Measurements from ENCODE around the gene MARCHF6.
"Not testable (repeated sequence)": the region's sequence is repeated elsewhere in the genome, so short reads cannot be mapped to it uniquely, and the experiment has no call there.

Gene MARCHF6

DNA sequence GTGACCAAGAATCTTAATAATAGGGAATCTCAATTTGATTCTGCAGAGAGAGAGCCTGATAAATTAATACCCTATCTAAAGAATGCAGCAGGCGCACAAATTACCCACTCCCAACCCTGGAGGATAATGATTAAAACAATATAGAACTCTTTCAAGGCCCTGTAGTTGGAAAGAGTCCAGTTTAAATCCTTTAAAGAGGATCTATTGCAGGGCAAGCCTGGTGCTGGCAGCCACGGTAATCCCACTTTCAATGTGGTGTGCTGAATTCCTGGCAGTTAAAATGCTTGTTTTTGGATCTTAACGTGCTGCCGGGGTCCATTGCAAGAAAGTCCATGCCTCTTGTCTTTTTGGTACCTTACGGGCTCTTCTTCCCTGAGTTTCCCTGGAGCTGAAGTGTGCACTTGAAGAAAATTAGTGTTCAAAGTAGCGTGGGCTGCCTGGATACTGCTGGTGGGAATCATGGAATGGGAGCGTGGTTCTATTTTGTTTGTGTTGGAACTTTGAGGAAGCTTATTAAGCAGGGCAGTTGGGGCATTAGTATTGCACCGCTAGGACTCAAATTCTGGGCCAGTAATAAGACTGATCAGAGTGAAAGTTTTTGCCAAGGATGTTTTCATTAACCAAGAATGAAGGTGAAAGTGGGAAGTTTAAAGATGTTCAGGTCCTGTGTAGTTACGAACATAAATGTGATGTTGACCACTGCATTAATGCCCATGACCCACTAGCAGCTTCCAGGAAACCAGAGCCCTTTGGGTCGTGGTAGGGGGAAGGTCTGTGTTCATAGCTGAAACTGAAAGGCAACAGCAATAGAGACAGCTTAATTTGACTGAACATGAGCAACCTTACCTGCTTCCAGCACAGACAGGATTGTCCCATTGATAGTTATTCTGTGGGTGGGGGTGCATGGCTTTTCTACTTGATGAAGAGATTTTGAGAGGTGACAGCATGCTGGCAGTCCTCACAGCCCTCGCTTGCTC, 20.8 kb downstream of the MARCHF6 start:
- DNase-seq (ENCODE audit: low read depth in 2 of 2, low spot score in 1 of 2): no peak

DNA sequence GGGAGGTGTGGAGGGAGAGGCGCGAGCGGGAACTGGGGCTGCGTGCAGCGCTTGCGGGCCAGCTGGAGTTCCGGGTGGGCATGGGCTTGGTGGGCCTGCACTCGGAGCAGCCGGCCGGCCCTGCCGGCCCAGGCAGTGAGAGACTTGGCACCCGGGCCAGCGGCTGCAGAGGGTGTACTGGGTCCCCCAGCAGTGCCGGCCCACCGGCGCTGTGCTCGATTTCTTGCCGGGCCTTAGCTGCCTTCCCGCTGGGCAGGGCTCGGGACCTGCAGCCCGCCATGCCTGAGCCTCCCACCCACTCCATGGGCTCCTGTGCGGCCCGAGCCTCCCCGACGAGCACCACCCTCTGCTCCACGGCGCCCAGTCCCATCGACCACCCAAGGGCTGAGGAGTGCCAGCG, 21.7 kb downstream of the MARCHF6 start:
- DNase-seq (ENCODE audit: low read depth in 2 of 2, low spot score in 1 of 2): not testable (repeated sequence)

DNA sequence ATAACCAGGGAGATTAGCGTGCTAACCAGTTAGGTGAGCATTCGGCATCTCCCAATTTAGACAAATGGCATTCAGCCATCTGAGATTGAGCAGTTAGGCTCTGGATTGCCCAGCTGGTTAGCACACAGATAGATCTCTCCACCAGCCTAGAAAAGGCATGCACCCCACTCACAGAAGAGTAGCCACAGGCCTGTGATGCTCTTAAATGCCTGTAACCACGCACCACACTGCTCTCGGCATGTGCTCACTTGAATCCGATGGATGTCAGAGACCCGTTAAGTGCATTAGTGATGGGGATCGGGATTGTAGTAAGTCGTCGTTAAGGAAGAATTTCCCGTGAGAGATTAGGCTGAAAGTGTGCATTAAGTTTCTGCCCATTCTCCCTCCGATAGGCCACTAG, 23.0 kb downstream of the MARCHF6 start:
- DNase-seq (ENCODE audit: low read depth in 2 of 2, low spot score in 1 of 2): no peak

DNA sequence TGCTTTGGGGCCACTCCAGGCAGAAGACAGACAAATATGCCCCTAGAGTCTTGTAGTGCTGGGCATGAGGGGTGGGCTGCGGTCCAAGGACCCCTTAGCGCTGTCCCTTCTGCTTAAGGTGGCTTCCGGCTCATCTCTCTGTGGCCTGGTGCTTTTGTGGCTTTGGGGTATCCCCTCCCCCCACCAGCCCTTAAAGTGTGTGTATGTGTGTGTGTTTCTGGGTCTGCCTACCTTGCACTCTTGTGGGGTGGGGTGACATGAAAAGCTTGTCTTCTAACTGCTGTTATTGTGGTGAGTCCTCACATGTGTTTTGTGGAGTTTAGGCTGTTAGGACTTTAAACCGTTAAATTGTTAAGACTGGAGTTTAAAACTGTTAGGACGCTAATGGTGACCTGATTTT, 23.6 kb downstream of the MARCHF6 start:
- no peak for DNase-seq (ENCODE audit: low read depth in 2 of 2, low spot score in 1 of 2)

DNA sequence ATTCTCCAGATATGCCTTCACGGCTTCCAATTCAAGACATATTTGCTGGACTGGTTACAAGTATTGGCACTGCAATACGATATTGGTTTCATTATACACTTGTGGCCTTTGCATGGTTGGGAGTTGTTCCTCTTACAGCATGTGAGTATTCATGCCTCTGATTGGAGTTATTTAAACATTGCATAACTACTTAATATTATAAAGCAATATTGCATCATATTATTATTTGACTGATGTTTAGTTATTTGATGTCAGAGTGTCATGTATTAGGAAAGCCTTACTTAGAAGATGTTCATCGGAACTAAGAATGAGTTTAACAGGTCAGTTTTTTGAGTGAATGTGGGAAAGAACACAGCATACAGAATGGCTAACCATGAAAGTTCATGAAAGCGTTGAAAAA, 28.3 kb downstream of the MARCHF6 start:
- no peak for DNase-seq (ENCODE audit: low read depth in 2 of 2, low spot score in 1 of 2)

DNA sequence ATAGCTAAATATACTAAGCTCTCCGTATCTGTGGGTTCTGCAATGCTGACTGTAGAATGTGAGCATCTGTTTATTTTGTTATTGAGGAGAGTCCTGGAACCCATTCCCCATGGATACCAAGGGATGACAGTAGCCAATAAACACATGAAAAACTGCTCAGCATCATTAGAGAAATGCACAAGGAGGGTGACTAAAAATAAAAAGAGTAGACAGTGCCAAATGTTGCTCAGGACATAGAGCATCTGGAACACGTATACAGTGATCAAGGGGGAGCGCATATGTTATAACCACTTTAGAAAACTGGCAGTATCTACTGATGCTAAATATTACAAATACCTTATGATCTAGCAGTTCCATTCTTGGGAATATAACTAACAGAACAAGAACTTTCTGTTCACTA, 31.0 kb downstream of the MARCHF6 start:
- no peak for DNase-seq (ENCODE audit: low read depth in 2 of 2, low spot score in 1 of 2)

DNA sequence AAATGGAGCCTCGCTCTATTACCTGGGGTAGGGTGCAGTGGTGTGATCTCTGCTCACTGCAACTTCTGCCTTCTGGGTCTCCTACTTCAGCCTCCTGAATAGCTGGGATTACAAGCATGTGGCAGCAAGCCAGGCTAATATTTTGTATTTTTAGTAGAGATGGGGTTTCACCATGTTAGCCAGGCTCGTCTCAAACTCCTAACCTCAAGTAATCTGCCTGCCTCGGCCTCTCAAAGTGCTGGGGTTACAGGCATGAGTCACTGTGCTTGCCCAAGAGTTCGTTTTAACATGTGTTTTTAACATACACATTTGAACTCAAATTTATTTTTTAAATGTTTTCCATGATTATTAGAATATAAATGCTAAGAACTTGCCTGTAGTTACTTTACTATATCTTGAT, 34.2 kb downstream of the MARCHF6 start:
- DNase-seq (ENCODE audit: low read depth in 2 of 2, low spot score in 1 of 2): no peak

DNA sequence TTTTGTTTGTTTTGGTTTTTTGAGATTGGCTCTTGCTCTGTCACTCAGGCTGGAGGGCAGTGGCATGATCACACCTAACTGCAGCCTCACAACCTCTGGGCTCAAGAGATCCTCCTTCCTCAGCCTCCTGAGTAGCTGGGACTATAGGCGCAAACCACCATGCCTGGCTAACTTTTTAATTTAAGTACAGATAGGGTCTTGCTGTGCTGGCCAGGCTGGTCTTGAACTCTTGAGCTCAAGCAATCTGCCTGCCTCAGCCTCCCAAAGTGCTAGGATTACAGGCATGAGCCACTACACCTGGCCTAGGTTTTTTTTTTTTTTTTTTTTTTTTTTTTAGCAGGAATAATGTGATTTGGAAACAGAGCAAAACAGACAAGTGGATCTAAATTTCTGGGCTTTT, 37.6 kb downstream of the MARCHF6 start:
- DNase-seq (ENCODE audit: low read depth in 2 of 2, low spot score in 1 of 2): no peak

DNA sequence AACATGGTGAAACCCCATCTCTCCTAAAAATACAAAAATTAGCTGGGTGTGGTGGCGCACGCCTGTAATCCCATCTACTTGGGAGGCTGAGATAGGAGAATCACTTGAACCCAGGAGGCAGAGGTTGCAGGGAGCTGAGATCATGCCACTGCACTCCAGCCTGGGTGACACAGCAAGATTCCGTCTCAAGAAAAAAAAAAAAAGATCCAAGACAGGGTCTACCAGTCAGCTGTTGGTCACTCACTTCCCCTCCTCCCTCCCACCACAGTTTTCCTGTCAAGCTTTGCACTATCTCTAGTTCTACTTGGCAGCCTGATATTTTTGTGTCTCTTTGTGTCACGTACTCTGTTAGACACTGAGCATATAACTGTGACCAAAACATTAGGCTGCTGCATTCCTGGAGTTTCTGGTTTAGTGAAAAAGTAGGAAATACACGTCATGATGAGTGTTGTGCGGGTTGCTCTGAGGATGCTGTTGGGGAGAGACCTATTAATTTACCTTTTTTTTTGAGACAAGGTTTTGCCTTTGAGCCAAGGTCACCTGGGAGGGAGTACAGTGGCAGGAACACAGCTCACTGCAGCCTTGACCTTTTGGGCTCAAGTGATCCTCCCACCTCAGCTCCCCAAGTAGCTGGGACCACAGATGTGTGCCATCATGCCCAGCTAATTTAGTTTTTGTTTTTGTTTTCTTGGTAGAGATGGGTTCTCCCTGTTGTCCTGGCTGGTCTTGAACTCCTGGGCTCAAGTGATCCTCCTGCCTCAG, 39.3 kb downstream of the MARCHF6 start:
- not testable (repeated sequence) for DNase-seq (ENCODE audit: low read depth in 2 of 2, low spot score in 1 of 2)

DNA sequence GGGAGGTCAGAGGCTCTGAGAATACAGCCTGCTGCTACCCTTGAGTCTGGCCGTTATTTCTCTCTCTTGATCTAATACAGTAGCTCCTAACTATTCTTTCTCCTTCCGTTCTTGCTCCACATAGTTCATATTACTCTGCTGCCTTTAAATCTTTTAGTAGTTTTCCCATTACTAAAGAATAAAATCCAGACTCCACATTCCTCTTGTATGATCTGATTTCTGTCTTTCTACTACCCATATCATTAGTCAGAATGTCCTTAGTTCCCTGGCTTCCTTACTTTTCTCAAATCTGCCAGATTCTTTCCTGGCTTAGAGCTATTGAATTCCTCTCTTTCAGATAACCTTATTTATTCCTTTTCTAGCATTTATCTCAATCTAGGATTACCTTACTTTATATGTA, 40.0 kb downstream of the MARCHF6 start:
- no peak for DNase-seq (ENCODE audit: low read depth in 2 of 2, low spot score in 1 of 2)

DNA sequence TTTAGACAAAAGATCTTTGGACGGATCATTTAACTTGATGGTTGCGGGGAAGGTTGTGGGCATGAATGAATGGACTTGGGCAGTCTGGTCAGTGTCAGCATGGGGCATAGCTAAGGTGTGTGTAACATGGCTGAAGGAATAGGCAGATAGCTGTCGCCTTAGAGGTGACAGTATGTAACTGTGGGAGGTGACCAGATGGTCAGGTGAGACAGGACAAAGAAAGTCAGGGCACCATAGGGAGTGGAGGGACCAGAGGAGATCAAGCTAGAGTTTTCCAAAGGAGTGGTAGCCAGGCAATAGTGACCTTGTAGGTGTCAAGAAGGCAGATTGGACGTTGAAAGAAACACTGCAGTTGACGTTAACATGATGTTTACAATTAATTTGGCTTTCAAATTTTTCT, 43.1 kb downstream of the MARCHF6 start:
- DNase-seq (ENCODE audit: low read depth in 2 of 2, low spot score in 1 of 2): no peak

DNA sequence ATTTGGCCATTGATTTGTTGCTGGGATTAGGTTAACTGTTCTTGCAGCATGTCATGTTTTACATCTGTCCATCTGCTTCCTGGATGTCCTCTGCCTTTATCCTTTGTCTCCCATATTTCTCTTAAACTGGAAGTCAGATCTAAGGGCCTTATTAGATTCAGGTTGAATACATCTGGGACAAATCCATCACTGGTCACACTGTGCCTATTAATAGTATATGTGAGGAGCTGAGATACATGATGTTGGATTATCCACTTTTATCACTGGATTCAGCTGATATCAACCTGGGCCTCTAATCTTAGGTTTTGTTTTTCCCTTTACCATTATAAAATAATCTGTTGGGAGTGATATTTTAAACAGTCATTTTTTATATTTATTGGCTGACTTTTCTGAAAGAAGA, 46.3 kb downstream of the MARCHF6 start:
- no peak for DNase-seq (ENCODE audit: low read depth in 2 of 2, low spot score in 1 of 2)

DNA sequence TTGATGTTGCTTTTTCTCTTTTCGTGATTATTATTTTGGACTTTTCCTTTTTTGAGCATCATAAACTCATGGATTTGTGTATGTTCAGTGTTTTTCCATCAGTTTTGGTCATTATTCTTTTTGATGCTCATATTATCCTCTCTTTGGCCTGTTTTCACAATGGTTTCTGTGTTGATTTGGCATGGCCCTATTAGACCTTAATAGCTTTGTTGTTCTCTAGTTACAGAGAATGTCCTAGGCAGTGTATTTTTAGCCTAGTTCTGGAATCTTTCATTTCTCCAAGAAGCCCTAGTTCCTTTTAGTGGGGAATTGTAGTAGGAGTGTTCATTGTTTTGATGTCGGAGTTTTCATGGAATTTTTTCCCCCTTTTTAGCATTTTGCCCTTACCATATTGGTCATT, 46.9 kb downstream of the MARCHF6 start:
- no peak for DNase-seq (ENCODE audit: low read depth in 2 of 2, low spot score in 1 of 2)

DNA sequence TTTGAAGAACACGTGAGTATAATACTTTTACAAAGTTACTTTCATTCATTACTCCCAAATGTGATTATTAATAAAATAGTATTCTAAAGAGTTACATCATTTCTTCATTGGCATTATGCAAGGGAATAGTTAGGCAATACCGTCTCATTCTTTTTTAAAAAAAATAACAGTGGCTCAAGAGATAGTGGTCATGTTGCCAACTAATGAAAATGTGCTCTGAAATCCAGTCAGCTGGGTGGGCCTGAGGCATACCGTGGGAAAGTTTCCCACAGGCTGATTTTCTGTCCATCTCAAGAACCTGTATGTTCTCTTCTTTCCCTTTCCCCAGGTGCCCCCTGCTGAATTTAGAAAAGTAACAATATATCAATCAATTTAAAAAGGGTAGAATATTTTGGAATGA, 47.3 kb downstream of the MARCHF6 start:
- no peak for DNase-seq (ENCODE audit: low read depth in 2 of 2, low spot score in 1 of 2)

DNA sequence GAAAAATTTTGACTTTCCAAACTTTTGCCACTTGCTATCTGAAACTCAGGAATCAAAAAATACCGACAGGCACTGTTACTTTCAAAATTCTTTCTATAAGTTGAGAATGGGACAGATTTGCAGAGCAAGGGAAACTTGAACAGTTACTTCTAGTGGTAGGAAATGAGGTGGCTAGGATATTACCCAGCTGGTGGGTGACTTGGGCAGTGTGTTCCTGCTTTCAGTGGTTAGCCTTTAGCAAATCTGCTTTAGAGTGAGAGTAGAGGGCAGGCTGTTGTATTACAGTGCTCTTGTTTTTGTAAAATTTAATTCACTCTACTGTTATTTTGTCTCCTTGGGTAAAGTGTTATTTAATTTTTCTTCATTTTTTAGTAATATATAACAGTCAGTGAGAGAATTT, 48.0 kb downstream of the MARCHF6 start:
- DNase-seq (ENCODE audit: low read depth in 2 of 2, low spot score in 1 of 2): no peak

Data from stimulated activated CD8-positive, alpha-beta memory T cell treated with anti-CD3 and anti-CD28 coated beads, Interleukin-4, amount 100 ng/mL, for 4 hours (primary cell).